Measurements from ENCODE around the gene DNAJC3.
"Not testable (repeated sequence)": the region's sequence is repeated elsewhere in the genome, so short reads cannot be mapped to it uniquely, and the experiment has no call there.

The DNAJC3 gene

DNA sequence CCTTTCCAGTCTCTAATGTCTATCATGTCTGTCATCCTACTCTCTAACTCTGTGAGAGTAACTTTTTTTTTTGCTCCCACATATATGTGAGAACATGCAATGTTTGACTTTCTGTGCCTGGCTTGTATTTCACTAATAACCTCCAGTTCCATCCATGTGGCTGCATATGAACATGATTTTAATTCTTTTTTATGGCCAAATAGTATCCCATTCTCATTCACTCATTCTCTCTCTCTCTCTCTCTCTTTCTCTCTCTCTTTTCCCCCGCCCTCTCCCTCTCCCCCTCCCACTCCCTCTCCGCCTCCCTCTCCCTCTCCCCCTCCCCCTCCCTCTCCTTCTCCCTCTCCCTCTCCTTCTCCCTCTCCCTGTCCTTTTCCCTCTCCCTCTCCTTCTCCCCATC lies 52.0 kb downstream of the DNAJC3 start:
- no peak for DNase-seq (ENCODE audit: low read depth)
- TF ChIP-seq CTCF (conservative IDR thresholded peaks at IDR 0.05; ENCODE audit: control insufficient read depth, insufficient read depth, low read depth, low read length), result no peak
- H3K4me3 ChIP-seq (ENCODE audit: control insufficient read depth, low read depth, low read length), result no peak overlapping the region

GRCh38 chr13:95734124-95734523 lies 57.2 kb downstream of the DNAJC3 start:
- no peak for DNase-seq (ENCODE audit: low read depth)
- H3K4me3 ChIP-seq (ENCODE audit: control insufficient read depth, low read depth, low read length), result no peak overlapping the region
- TF ChIP-seq CTCF (conservative IDR thresholded peaks at IDR 0.05; ENCODE audit: control insufficient read depth, insufficient read depth, low read depth, low read length), result no peak

- not testable (repeated sequence) for H3K4me3 ChIP-seq (ENCODE audit: control insufficient read depth, low read depth, low read length); DNase-seq (ENCODE audit: low read depth)
Measured at GRCh38 chr13:95740071-95740978, 63.4 kb downstream of the DNAJC3 start.

DNA sequence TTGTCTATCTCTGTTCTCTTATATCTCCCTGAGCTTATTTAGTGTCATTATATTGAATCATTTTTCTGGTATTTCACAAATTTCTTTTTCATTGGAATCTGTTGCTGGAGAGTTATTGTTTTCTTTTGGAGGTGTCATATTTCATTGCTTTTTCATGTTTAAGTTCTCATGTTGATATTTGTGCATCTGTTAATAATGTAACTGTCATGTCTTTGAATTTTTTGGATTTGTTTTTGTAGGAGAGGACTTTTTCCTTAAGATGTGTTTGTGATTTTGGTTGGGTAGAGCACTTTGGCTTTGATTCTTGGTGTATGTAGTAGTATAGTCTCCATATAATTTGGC lies 64.0 kb downstream of the DNAJC3 start:
- DNase-seq (ENCODE audit: low read depth), result no peak
- no peak overlapping the region for H3K4me3 ChIP-seq (ENCODE audit: control insufficient read depth, low read depth, low read length)
- TF ChIP-seq CTCF (conservative IDR thresholded peaks at IDR 0.05; ENCODE audit: control insufficient read depth, insufficient read depth, low read depth, low read length), result no peak

DNA sequence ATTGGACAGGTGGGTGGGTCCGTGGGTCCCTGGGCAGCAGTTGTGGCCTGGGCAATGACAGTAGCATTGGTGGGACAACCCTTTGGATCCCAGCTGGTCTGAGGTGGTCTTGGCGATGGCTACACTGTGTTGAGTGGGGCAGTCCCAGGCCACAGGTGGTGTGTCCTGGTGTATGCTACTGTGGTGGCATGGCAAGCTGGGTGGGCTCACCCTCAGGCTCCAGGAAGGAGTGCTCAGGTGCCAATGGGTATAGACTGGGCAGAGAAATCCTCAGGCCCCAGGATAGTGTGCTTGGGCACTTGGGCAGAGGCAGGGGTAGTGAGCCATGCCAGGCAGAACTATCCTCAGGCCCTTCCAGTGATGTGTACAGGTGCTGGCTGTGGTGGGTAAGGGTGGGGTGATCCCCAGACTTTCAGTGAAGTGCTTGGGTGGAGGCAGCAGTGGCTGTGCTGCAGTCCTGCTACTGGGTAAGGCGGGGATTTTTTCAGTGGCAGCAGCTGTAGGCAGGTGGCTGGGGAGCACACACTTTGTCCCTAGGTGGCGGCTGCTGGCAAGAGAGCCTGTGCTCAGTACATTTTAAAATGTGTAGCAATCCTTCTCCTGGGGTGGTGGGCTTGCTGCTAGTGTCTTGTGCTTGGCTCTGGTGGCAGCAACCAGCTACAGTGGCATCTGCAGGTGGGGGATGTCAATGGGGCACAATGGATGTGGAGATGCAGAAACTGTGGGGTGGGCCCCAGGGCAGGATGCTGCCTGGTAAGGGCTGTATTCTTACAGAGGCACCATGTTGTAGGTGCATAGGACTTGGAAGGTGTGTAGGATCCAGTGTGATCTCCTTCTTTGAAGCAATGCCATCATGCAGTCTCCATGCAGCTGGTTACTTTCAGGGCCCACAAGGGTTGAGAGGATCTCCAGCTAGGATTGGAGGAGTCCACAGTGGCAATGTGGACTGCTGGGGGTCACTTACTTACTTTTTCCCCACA lies 64.9 kb downstream of the DNAJC3 start:
- no peak for DNase-seq (ENCODE audit: low read depth)
- no peak overlapping the region for H3K4me3 ChIP-seq (ENCODE audit: control insufficient read depth, low read depth, low read length)
- TF ChIP-seq CTCF (conservative IDR thresholded peaks at IDR 0.05; ENCODE audit: control insufficient read depth, insufficient read depth, low read depth, low read length), result no peak

DNA sequence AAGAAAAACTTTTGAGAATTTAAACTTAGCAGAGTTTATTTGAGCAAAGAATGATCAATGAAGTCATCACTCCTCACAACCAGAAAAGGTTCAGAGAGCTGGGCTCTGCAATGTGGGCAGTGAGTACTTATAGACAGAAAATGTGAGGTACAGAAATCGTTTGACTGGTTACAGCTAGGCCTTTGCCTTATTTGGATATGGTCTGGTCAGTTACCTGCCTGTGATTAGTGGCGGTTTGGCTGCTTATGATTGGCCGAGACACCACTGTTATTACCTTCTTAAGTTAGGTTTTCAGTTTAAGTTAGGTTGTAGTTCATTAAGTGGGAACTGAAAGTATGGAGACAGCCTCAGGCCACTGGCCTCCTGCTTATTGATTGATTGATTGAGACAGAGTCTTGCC lies 66.3 kb downstream of the DNAJC3 start:
- no peak for TF ChIP-seq CTCF (conservative IDR thresholded peaks at IDR 0.05; ENCODE audit: control insufficient read depth, insufficient read depth, low read depth, low read length)
- DNase-seq (ENCODE audit: low read depth), result no peak
- no peak overlapping the region for H3K4me3 ChIP-seq (ENCODE audit: control insufficient read depth, low read depth, low read length)

GRCh38 chr13:95745289-95745688 lies 68.3 kb downstream of the DNAJC3 start:
- no peak overlapping the region for H3K4me3 ChIP-seq (ENCODE audit: control insufficient read depth, low read depth, low read length)
- TF ChIP-seq CTCF (conservative IDR thresholded peaks at IDR 0.05; ENCODE audit: control insufficient read depth, insufficient read depth, low read depth, low read length), result no peak
- no peak for DNase-seq (ENCODE audit: low read depth)

Measured in fibroblast of mammary gland (primary cell).